GM18951 (cell line): ENCODE measurements around the gene TOMM22.

ENCODE experiments used
- POLR2A ChIP-seq: IDR thresholded peaks from 4 replicates; pipeline ENCODE4 v1.6.1; 2011; ENCODE audit warnings: mild to moderate bottlenecking; ENCODE audit not compliant: insufficient read length, insufficient read depth; ENCODE audit errors: extremely low read depth
- in situ Hi-C: fragments of 300-500 bp; cut with MboI; formaldehyde crosslinking; loops from one replicate; pipeline ENCODE4 v1.12.0; 2022; ENCODE audit warnings: low sequenced_read_pairs, mixed read lengths, inconsistent platforms; ENCODE audit not compliant: unreplicated experiment

TOMM22 gene

DNA sequence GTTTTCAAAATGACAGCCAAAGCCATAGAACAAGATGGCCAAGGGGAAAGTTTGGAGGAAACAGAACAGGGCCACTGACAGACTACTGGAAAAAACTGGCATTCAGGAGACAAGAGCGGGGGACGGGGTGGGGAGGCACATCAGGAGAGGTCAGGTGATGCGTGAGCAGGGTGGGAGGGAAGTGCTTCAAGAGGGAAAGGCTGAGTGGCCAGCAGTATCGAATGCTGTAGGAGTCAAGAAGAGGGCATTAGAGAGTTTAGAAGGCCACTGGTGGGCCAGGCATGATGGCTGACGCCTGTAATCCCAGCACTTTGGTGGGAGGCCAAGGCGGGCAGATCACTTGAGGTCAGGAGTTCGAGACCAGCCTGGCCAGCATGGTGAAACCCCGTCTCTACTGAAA lies 32.2 kb downstream of the TOMM22 start:
- in situ Hi-C loops: no loop called here
- no peak for TF ChIP-seq POLR2A

DNA sequence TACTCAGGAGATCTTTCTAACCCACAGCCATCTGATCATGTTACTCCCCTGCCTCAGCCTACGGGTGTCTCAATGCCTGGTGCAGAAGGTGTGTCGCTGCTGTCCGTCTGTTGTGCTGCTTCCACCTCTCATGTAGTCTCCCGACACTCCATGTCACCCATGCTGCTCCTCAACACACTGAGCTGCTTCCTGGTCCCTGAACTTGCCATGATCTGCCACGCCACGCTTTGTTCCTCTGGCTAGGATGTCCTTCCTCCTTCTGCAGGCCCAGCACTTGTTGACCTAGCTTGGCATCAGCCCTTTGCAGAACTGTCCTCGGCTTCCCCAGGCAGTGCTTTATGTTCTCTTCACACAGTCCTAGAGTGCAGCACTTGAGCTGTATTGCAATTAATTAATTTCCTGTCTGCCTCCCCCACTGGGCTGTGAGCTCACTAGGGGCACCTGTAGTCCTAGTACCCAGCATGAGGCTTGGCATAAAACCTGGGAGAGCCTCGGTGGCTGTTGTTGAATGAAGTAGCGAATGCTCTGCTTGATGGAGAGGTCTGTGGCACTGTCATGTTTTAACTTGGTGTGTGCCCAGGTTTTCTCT lies 33.5 kb downstream of the TOMM22 start:
- in situ Hi-C loops: no loop called here
- no peak for TF ChIP-seq POLR2A

DNA sequence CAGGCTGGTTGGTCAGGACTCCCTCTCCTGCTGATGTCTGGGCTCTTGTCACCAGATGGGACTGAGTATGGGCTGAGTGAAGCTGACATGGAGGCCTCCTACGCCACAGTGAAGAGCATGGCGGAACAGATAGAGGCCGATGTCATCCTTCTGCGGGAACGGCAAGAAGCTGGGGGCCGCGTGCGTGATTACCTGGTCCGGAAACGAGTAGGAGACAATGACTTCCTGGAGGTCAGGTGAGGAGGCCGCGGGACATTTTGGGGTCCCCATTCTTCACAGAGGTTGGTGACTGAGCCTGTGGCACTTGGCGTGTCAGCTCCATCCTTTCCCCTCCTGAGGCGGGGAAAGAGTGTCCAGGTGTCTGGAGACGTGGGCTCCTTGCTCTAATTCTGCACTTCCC lies 34.1 kb downstream of the TOMM22 start:
- in situ Hi-C loops: no loop called here

DNA sequence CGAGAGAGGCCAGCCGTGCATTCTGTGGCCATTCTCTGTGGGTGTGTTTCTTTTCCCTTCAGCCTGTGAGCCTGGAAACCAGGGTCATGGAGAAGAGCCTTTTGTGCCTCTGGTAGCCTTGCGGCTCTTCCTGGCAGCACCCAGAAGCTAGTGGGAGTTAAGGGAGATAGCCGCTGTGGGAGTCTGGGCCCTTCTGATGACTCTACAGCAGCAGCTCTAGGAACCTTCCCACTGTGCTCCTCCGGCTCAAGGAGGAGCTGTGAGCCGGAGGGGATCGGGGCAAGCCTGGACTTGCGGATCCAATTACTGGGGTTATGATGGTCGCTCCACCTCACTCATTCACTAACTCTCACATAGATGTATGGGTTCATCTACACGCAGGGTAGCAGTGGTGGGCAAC lies 34.5 kb downstream of the TOMM22 start:
- in situ Hi-C loops: no loop called here
- no peak for TF ChIP-seq POLR2A

More for the DNA sequence above, 34.1 kb downstream of the TOMM22 start:
- TF ChIP-seq POLR2A: no peak

DNA sequence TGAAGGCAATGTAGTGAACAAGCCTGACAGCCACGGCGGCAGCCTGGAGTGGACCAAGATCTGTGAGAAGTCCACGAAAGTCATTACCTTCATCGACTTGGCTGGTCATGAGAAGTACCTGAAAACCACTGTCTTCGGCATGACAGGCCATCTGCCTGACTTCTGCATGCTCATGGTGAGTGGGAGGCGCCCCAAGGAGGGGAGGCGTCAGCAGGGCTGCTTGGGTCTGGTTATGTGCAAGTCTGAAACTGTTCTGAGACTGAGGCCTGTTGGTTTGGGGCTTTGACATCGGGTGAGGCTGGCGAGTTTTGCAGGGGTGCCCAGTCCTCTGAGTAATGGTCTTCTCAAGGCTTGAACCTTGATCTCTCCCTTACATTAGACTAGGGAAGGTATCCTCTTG lies 35.1 kb downstream of the TOMM22 start:
- no peak for TF ChIP-seq POLR2A
- in situ Hi-C loops: no loop called here

DNA sequence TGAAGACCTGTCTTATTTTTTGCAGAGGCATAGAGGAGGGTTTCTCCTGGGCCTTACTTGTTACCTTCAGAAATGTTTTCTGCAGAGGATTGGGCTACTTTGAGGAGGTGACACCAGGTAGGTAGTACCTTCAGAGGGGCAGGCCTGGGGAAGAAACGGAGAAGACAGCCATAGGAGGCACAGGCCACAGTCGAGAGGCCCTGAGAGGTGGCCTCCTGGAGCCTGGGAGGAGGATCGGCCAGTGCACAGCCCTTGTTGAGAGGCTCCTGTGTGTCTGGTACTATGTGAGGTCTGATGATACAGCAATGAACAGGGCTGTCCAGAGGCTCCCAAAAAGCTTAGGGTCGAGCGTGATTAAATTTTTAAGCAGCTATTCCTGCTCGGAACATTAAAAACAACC lies 35.5 kb downstream of the TOMM22 start:
- no peak for TF ChIP-seq POLR2A
- in situ Hi-C loops: no loop called here

DNA sequence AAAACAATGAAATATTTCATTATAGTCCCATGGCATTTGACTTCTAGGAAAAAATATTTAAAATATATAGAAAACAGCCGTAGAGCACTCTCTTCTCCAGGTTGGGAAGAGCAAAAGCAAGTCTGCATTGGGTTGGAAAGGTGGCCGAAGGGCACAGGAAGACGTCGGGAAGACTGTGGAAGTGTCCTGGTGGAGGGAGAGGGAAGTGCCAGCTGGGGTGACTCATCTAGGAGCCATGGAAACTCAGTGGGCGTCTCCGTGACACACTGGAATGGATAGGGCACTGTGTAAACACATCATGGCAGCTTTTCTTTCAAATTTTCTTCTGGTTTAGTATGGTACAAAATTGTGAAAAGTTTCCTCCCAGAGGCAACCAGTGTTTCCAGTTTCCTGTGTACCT lies 36.7 kb downstream of the TOMM22 start:
- TF ChIP-seq POLR2A: no peak
- in situ Hi-C loops: no loop called here

DNA sequence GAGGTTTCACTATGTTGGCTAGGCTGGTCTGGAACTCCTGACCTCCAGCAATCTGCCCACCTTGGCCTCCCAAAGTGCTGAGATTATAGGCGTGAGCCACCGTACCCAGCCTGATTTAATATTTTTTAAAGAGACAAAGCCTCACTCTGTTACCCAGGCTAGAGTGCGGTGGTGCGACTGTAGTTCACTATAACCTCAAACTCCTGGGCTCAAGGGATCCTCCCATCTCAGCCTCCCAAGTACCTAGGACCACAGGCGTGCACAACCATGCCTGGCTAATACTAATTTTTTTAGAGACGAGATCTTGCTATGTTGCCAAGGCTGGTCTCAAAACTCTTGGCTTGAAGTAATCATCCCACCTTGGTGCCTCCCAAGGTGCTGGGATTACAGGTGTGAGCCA lies 37.4 kb downstream of the TOMM22 start:
- no peak for TF ChIP-seq POLR2A
- in situ Hi-C loops: no loop called here

DNA sequence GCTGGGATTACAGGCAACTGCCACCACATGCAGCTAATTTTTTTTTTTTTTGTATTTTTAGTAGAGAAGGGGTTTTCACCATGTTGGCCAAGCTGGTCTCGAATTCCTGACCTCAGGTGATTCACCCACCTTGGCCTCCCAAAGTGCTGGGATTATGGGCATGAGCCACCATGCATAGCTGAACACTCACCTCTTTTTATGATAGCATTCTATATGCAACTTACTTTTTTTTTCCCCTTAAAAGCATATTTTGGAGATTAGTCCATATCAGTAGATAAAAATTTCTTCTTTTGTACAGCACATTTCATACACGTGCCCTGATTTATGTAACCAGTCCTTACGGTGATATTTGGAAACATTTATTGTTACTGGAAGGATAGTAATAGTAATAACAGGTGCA lies 38.6 kb downstream of the TOMM22 start:
- in situ Hi-C loops: no loop called here

DNA sequence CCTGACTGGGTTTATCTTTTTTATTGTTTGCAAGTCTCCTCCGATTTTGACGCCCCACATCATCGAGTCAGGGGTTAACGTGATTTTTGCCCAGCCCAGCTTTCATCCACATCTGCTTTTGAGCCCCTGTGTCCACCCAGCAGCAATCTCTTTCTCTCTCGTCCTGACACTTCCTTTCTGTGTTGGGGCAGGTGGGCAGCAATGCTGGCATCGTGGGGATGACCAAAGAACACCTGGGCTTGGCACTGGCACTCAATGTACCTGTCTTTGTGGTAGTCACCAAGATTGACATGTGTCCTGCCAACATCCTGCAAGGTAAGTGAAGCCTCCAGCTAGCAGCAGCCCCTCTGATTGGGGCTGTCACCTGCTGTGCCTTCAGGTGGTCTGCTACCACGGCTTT lies 39.8 kb downstream of the TOMM22 start:
- TF ChIP-seq POLR2A: no peak
- in situ Hi-C loops: no loop called here

More for the DNA sequence above, 38.6 kb downstream of the TOMM22 start:
- TF ChIP-seq POLR2A: no peak

DNA sequence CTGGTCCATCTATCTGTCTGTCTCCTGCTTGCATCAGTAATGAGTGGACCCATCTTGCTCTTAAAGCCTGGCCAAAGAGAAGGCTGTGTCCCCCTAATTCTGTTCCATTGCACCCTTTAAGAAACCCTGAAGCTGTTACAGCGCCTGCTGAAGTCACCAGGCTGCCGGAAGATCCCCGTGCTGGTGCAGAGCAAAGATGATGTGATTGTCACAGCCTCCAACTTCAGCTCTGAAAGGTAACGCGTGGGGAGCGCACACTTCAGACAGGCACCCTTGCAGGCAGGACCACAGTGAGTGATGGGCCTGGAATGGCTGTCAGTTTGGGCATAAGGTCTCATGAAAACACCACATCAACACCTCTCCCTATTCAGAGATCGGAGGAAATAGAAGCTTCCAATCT lies 42.4 kb downstream of the TOMM22 start:
- in situ Hi-C loops: no loop called here
- TF ChIP-seq POLR2A: no peak

DNA sequence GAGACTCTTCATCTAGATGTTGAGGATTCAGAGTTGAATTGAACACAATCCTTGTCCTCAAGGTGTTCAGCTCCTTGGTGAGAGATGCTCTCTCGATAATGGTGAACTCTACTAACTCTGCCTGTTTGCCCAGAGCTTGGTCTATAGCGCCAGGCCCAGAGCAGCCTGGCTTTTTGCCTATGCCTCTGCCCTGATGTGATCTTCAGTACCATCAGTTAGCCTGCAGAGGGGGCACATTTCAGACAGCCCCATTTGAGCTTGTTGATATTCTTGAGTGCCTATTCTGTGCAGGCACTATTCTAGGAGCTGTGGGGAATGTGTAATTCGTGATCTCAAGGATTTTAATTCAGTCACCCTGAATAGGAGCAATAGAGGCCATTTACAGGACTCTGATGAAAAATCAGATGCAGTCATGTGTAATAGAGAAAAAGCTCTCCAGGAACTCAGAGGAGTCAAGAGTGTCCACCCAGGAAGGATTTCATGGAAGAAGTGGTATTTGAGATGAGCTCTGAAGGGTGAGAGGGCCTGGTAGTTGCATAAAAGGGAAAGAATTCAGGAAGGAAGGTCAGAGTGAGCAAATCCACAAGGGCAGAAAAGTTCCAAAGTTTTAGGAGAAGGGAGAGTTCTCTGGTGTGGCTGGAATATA lies 43.3 kb downstream of the TOMM22 start:
- TF ChIP-seq POLR2A: no peak
- in situ Hi-C loops: no loop called here

DNA sequence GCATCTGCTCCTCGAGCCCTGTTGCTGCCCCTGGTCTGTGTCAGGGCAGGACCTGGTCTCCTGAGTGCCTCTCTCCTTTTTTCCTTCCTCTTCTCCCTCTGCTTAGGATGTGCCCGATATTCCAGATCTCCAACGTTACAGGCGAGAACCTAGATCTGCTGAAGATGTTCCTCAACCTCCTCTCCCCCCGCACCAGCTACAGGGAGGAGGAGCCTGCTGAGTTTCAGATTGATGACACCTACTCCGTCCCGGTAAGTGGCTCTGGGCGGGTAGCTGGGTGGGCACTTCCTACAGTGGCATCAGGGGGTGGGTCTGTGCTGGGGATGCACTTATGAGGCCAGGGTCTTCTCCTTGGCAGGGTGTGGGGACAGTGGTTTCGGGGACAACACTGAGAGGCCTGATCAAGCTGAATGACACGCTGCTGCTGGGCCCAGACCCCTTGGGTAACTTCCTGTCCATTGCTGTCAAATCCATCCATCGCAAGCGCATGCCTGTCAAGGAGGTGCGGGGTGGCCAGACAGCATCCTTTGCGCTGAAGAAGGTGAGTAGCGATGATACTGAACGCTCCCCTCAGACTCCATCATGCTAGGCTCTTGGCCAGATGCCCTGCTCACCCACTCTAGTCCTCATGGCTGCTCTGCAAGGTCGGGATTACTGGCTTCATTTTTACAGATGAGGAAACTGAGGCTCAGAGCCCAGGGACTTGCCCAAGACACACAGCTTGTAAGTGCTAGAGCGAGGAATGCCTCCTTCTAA lies 44.3 kb downstream of the TOMM22 start:
- TF ChIP-seq POLR2A: no peak
- in situ Hi-C loops: no loop called here

DNA sequence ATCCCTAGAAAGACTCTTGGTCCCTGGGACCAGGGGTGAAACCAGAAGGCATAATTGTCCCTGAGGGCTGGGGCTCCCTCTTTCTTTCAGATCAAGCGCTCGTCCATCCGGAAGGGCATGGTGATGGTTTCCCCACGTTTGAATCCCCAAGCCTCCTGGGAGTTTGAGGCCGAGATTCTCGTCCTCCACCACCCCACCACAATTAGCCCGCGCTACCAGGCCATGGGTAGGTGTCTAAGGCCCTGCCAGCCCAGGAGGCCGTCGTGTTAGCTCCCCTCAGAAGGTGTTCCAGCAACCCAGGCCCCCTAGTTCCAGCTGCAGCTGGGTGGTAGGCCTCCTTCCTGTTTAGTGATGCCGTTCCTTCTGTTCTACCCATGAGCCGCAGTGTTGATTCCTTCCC lies 45.4 kb downstream of the TOMM22 start:
- no peak for TF ChIP-seq POLR2A
- in situ Hi-C loops: no loop called here
